Stimulated activated CD4-positive, alpha-beta T cell treated with anti-CD3 and anti-CD28 coated beads, Interleukin-4, amount 100 ng/mL, for 1 hour (primary cell): ENCODE measurements around the gene ANKRD33B.
"Not testable (repeated sequence)": the region's sequence is repeated elsewhere in the genome, so short reads cannot be mapped to it uniquely, and the experiment has no call there.

ENCODE experiments used
- DNase-seq: peaks from one replicate; pipeline ENCODE4 v3.0.0-alpha.2; 2020

The ANKRD33B gene

DNA sequence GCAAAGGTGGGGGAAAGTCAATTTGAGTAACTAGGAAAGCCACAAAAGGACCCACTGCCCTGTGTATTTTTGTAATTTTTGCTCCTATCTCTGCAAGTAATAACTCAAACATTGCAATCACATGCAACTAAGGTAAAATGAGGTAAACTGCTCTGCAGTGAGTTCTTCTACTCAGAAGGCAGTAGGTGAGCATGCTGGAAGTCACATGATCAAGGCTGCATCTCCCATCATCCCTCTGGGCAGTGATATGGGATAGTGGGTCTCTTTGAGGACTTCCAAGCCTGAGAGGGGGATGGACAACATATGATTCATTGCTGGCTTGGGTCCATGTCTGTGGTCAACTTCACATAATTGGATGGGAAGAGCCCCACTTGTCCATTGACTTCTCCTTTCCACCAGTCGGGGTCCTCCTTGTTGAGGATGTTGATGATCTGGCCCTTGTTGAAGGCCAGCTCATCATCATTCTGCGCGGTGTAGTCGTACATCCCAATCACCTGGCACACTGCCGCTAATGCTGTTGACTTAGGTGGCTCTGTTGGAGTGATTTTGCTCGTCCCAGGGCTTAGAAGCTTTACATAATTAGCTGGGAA lies 100.4 kb downstream of the ANKRD33B start:
- not testable (repeated sequence) for DNase-seq

DNA sequence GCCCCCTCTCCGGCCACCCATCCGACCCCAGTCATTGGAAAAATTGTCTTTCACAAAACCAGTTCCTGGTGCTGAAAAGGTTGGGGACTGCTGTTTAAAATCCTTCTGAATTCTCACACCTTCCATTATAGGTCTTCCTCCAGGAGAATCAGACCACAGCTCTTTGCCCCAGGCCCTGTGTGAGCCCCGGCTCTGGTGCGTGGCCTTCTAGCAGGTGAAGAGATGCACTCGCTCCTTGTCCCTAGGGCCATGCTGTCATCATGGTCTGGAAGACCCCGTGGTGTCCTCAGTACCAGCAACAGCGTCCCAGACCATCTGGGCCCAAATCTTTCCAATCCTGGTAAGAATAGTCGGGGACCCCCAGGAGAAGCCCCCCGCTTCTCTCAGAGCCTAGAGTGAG lies 101.9 kb downstream of the ANKRD33B start:
- no peak for DNase-seq

DNA sequence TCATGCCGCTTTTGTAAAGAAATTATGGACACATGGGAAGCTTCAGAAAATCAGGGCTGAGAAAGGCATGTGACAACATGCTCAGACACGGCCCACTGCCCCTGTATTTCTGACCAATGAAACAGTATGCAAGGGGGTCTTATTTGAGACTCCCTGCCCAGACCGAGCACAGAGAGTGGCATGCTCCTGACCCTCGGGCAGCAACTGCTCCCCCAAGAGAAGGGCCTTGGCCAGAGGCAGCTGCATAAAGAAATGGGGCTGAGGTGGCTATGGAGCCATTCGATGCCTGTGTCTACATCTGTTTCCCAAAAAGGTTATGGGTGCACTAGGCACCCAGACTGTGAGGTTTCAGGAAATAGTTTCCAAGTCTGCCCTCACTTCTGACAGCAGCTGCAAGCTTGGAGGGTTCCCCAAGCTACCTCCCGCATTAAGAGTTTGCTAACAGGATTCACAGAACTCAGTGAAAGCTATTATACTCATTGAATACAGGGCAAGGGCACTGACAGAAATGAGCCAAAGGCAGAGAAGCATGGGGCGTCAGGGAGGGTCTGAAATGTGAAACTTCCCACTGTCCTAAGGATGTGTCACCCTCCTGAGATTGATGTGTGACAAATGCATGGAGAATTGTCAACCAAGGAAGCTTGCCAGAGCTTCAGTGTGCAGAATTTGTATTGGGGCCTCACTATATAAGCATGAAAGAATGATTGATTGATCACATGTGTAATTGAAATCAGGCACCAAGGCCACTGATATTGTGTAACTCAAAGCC lies 102.8 kb downstream of the ANKRD33B start:
- DNase-seq: no peak

DNA sequence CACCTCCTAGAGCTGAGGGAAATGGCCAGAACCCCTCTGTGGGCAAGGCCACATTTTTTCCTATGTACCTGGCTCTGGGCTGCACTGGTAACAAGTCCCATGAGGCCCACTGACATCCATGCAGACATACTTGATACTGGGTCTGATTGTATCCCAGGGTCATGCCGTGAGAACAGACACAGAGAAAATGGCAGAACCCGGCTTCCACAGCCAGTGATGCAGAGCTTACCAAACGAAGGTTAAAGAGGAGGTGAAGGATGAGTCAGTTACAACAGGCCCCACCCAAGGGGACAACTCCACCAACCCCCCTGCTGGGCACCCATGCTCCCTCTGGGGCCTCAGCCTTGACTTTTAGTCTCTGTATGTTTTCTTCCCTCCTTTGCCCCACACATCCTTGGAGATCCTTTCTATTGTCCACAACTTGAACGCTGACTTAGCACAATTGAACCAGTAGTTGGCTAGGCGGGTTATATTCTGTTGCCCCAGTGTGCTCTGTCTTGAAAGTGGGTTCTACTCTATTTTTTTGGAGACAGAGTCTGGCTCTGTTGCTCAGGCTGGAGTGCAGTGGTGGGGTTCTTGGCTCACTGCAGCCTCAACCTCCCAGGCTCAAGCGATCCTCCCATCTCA lies 103.7 kb downstream of the ANKRD33B start:
- DNase-seq: no peak

DNA sequence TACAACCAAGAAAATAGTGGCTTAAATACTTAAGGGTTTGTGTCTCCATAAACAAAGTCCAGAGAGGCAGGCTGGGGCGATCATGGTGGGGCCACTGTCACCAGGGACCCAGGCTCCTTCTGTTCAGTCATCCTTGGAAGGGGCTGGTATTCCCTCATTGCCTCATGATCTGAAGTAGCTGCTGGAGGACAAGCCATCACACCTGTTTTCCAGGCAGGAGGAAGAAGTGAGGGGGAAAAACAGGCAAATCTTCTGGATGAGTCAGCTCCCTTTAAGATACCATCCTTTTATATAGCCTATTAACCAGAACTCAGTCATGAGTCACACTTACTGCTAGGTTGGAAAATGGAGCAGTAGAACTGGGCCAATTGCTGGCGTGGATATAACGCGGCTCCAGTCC lies 104.8 kb downstream of the ANKRD33B start:
- DNase-seq: no peak

DNA sequence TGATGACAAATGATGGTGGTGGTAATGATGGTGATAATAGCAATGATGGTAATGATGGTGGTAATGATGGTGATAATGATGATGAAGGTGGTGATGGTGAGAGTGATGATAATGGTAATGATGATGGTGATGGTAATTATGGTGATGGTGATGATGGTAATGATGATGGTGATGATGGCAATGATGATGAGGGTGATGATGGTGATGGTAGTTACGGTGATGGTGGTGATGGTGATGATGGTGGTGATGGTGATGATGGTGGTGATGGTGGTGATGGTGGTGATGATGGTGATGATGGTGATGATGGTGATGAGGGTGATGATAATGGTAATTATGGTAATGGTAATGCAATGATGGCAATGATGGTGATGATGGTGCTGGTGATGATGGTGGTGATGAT lies 106.1 kb downstream of the ANKRD33B start:
- no peak for DNase-seq

DNA sequence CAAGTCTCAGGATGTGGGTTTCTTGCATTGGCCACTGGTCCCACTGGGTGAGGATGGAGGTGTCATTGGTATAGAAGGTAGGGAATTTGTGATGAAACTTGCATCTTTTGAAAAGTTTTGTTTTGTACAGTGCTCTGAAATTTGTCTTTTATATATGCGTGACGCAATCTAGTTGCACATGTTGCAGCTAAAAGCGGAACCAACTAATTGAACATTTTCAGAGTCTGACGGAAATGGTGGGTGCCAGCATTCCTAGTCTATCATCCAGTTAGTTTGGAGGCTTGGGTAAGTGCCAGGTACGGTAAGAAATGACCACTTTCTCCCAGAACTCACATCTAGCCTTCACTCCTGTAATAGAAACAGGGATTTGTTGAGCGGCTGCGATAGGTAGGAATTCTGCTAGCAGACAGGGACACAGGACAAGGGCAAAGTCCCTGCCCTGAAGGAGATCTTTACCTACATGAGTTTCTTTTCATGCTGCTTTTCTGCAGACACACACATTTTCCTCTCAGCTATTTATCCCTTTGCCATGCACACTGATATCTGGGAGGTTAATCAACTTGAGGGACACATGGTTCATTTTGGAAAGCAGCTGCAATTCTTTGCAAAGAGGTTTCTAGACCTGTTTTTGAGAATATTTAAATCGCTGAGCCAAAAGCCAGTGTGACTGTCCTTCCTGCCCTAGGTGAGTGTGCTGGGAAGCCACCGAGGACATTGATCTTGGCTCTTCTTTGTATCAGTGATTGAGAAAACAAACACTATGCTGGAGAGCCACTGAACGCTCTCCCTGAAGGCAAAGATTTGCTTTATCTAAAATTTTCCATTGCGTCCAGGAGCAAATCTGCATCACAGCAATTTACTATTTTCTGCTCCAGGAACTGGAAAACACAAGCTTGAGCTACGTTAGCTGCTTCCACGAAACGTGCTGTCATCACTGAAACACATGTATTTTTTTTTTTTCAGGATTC lies 107.5 kb downstream of the ANKRD33B start:
- no peak for DNase-seq

DNA sequence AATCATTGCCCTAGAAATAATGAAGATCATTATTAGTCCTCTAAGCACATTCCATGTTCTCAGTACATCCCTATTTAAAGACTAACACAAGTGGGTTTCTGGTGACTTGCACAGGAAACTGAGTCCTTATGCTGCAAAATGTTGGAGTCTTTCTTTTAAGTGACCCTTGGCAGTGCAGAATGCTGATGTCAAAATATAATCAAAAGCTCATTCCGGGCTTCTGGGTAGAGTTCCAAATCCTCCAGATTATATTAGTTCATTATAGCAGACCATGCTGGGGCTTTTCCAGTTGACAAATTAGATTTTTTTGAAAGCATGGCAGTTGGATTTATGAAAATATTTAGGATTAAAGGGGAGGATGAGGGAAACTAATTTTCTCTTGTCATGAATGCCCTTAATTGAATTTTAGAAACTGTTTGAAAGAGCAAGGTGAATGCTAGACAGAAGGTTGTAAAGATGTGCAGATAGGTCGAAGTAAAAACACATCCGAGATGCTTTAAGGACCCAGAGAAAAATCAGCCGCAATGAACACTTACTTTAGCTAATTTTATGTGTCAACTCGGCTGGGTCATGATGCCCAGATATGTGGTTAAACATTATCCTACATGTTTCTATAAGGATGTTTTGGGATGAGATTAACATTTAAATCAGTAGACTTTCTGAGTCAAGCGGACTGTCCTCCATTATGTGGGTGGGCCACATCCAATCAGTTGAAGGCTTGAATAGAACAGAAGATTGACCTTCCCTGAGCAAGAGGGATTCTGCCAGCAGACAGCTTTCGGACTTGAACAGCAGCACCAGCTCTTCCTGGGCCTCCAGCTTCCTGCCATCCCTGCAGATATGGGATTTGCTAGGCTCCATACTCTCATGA lies 108.5 kb downstream of the ANKRD33B start:
- no peak for DNase-seq

DNA sequence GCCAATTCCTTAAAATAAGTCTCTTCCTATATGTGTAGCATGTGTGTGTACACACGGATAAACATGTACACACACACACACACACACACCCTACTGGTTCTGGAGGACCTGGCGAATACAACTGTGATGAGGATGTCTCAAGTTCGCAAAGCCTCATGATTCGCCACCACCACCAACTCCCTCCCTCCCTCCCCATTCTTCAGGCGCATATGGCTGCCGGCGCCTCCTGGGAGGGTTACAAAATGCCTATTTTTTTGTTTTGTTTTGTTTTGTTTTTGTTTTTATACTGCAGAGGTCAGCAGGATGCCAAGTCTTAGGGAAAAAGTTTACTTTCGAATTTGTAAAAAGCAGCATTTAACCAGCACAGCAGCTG lies 109.1 kb downstream of the ANKRD33B start:
- DNase-seq: no peak

DNA sequence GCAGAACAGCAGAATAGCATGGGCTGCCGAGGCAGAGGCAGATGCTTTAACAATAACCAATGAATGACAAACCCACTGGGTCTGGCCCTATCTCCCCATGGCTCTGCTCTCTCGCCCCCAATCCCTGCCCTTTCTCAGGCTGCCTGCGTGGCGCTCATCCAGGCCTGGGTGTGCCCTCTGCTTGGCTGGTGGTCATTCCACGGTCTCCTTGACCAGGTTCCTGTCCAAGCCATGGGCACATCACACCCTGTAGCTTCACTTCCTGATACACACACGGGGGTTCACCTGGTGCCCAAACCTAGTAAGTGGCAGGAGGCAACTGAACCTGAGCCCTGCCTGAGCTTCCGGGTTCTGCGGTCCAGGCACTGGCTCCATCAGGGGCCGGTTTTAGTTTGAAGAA lies 109.5 kb downstream of the ANKRD33B start:
- no peak for DNase-seq

DNA sequence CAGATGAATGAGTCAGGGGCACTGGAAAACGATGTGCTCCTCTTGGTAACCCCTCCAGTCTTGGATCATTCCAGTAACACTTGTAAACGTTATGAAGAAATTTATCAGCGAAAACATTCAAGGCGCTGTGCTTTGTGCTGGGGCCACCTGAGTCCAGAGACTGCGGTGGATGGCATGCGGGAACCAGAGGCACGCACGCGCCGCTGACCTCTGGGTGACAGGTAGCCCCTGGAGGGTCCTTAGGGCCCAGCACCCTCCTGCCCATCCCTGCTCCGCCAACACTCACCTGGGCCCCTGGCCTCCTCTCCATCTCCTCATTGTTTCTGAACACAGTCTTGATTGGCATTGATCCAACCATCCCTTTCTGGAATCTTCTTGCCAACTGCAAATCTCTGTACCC lies 110.2 kb downstream of the ANKRD33B start:
- no peak for DNase-seq

DNA sequence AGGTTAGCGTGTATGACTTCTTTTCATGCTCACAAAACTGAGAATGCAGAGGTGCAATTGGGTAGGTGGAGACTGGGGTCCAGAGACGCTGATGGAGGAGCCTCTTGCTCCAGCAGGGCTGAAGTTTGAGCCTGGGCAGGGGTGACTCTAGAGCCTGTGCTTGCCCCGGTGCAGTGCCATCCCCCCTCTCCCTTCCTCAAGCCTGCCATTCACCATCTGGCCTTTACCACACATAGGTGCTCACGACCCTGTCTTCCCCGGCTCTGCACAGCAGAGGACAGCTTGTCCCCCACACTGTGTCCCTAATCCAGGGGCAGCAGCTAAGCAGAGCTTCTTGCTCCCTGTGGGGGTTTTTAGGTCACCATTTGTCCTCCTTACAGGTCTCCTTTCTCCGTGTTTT lies 110.7 kb downstream of the ANKRD33B start:
- DNase-seq: no peak

DNA sequence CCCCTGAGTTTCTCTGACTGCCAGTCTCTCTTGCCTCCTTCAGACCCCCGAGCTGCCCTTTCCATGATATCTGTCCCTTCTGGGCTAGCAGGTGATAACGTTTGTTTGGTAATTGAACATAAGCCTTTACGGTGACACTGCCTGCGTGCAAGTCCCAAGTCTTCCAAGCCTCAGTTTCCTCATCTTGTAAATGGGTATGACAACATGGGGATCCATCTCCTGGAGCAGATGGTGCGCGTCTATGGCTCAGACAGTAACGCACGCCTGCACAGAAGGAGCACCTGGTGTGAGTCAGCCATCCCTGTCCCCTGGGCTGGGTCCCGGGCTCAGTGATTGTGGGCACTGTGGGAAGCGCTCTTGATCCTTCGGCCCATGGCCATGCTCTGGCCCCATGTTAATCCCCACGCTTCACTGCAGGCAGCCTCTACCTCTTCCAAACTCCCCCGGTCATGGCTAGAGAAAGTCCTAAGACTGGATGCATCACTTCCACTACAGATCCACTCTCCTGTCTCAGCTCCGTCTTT lies 111.4 kb downstream of the ANKRD33B start:
- DNase-seq: no peak

DNA sequence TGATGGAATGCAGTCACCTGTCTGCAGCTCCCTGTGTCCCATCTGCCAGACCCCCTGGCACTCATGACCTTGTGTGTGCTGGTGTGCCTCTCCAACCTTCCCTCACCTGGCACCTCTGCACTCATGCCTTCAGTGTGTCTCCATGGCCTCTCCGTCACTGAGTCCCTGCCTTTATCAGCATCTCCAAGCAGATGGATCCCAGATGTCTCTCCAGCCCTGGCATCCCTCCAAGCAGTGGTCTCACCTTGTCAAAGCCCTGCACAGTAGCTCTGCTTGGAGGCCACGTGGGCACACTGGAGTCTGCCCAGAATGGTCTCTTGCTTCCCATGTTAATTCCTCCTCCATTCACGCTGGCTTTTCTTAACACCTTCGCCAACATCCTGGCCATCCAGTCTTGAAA lies 112.4 kb downstream of the ANKRD33B start:
- DNase-seq: no peak

DNA sequence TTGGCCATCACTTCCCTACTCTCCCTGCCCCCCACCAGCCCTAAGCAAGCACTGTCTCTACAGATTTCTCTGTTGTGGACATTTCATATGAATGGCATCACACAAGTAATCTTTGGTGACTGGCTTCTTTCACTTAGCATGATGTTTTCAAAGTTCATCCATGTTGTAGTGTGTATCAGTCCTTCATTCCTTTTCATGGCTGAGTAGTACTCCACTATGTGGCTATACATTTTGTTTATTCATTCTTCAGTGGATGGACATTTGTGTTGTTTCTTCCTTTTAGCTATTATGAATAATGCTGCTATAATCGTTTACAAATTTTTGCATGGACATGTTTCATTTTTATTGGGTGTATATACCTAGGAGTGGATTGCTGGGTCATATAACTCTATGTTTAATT lies 113.1 kb downstream of the ANKRD33B start:
- no peak for DNase-seq

DNA sequence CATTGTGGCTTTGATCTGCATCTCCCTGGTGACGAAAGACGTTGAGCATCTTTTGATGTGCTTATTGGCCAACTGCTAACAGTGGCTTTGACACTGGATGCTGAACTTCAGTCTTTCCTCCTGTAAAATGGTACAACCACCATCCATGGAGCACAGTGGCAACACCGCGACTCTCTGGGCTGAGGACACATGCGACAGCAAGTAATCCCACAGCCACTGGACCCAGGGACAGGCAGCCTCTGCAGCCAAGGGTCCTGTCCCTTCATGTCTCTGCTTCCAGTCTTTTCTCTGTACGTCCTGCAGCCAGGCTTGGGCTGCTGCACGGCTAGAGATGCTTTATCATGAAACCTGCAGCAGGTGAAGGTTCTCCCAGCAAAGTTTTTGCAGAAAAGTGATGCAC lies 113.7 kb downstream of the ANKRD33B start:
- DNase-seq: no peak

DNA sequence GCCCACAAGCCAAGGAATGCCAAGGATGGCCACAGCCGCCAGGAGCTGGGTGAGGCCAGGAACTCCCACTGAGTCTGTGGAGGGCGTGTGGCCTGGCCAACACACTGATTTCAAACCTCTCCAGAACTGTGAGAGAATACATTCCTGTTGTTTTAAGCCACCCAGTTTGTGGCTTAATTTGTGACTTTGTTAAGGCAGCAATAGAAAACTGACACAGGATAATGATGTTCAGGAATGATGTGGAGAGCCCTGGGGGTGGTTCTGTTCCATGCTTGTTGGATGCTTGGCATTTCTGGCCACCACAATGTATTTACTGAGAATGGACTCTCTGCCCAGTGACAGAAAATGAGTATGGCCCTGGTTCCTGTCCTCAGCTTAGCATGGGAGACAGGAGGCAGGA lies 114.4 kb downstream of the ANKRD33B start:
- no peak for DNase-seq

DNA sequence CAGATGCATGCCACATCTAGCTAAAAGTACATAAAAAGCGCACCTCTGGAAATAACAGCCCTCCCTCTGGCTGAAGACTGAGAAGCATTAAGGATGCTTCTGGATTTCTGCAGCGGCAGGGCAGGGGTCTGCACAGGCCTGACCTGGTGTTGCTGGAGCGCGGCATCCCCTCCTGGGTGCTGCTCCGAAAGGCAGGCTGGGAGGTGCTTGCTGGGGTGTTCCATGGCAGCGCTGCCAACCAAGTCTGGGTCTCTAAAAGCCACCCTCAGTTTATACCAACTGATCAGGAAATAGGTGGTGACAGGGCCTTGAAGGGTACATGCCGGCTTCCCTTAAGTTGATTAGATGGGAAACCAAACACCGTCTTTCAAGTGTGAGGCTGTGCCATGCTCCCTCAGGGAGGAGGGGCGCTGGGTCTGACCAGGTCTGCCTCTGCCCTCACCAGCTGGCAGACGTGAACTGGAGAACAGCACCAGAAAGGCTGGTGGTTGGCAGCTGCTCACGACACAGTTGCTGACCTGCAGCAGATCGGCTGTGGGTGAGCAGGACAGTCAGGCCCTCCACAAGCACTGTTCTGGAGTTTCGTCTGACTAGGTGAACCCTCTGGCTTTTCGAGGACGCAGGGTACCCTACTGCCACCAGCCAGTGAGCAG lies 115.6 kb downstream of the ANKRD33B start:
- no peak for DNase-seq

DNA sequence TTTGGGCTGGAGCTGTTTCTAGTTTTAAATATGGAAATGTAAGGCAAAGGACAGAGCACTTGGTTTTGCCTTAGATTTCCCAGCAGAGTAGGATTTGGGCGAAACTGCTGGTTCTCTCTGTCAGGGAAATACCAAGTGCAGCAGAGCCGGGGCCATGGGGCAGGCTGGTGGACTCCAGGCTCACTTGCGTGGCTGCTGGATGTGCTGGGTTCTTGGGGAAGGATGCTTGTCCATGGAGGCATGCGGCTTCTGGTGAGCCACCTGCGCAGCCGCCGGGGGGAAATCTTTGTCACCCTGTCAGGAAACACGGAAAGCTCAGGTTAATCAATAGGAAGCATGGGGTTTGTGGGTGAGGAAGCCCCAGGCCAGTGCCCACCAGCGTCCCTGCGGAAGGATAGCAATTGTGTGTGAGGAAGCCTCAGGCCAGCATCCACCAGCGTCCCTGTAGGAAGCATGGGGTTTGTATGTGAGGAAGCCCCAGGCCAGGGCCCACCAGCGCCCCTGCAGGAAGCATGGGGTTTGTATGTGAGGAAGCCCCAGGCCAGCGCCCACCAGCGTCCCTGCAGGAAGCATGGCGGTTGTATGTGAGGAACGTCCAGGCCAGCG lies 117.1 kb downstream of the ANKRD33B start:
- DNase-seq: no peak

DNA sequence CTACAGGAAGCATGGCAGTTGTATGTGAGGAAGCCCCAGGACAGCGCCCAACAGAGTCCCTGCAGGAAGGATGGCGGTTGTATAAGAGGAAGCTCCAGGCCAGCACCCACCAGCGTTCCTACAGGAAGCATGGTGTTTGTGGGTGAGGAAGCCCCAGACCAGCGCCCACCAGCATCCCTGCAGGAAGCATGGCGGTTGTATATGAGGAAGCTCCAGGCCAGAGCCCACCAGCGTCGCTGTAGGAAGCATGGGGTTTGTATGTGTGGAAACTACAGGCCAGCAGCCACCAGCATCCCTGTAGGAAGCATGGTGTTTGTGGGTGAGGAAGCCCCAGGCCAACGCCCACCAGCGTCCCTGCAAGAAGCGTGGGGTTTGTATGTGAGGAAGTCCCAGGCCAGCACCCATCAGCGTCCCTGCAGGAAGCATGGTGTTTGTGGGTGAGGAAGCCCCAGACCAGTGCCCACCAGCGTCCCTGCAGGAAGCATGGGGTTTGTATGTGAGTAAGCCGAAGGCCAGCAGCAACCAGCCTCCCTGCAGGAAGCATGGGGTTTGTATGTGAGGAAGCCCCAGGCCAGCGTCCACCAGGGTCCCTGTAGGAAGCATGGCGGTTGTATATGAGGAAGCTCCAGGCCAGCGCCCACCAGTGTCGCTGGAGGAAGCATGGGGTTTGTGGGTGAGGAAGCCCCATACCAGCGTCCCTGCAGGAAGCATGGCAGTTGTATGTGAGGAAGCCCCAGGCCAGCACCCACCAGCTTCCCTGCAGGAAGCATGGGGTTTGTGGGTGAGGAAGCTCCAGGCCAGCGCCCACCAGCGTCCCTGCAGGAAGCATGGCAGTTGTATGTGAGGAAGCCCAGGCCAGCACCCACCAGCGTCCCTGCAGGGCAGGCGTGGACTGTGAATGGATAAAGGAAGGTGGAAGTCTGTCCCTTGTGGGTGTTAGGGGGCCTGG lies 118.1 kb downstream of the ANKRD33B start:
- no peak for DNase-seq
